Endodermal cell (in vitro differentiated cells): ENCODE results near the gene SPARCL1. TPM values are rescaled to one million over a fixed set of nuclear protein-coding genes. Genes with fewer than 3 reads are reported as not detected.

Experiments
- DNase-seq: peaks from one replicate; pipeline ENCODE4 v3.0.0-alpha.2; 2017
- H3K27ac ChIP-seq: 2 replicates; pipeline ENCODE4 v1.5.1; 2013; ENCODE audit warnings: mild to moderate bottlenecking, low read depth, low read length, moderate library complexity
- H3K27me3 ChIP-seq: 2 replicates; pipeline ENCODE4 v1.6.1; 2013; ENCODE audit warnings: mild to moderate bottlenecking, low read length, moderate library complexity; ENCODE audit not compliant: insufficient read depth, control insufficient read depth, poor library complexity, severe bottlenecking
- H3K36me3 ChIP-seq: 2 replicates; pipeline ENCODE4 v1.7.0; 2013; ENCODE audit warnings: mild to moderate bottlenecking, low read length, moderate library complexity; ENCODE audit not compliant: control insufficient read depth, insufficient read depth
- H3K4me1 ChIP-seq: one replicate; pipeline ENCODE4 v1.7.0; 2013; ENCODE audit warnings: low read length; ENCODE audit not compliant: control insufficient read depth, insufficient read depth
- H3K4me3 ChIP-seq: 2 replicates; pipeline ENCODE4 v1.5.1; 2013; ENCODE audit warnings: mild to moderate bottlenecking, low read length, moderate library complexity
- H3K9ac ChIP-seq: 2 replicates; pipeline ENCODE4 v1.6.1; 2013; ENCODE audit warnings: mild to moderate bottlenecking, low read length, moderate library complexity; ENCODE audit not compliant: poor library complexity, severe bottlenecking; ENCODE audit errors: extremely low read depth
- H3K9me3 ChIP-seq: 2 replicates; pipeline ENCODE4 v1.6.1; 2013; ENCODE audit warnings: mild to moderate bottlenecking, low read length, moderate library complexity; ENCODE audit not compliant: control insufficient read depth
- H3K27ac Mint-ChIP-seq: 2 replicates; pipeline ENCODE4 v1.8.0; 2020; ENCODE audit warnings: mixed read lengths
- H3K27me3 Mint-ChIP-seq: 2 replicates; pipeline ENCODE4 v1.8.0; 2021; ENCODE audit warnings: mild to moderate bottlenecking, mixed read lengths; ENCODE audit not compliant: insufficient read depth
- H3K36me3 Mint-ChIP-seq: 2 replicates; pipeline ENCODE4 v1.8.0; 2020; ENCODE audit warnings: low read depth, mixed read lengths
- H3K4me1 Mint-ChIP-seq: 2 replicates; pipeline ENCODE4 v1.8.0; 2020; ENCODE audit warnings: mixed read lengths
- H3K4me3 Mint-ChIP-seq: 2 replicates; pipeline ENCODE4 v1.8.0; 2020; ENCODE audit warnings: mild to moderate bottlenecking, moderate library complexity, mixed read lengths
- H3K9me3 Mint-ChIP-seq: 2 replicates; pipeline ENCODE4 v1.8.0; 2020; ENCODE audit warnings: mild to moderate bottlenecking, mixed read lengths
- CTCF ChIP-seq: fragments of 200-600 bp; sonication (generic); conservative IDR thresholded peaks from 2 replicates; pipeline ENCODE4 v1.5.0; 2021; ENCODE audit warnings: antibody characterized with exemption, mild to moderate bottlenecking
- WGBS, 2 experiments: methylation state at CpG; one replicate each; pipeline versions ENCODE4 v1.1.5 to v1.1.7; 2013; ENCODE audit warnings: missing lambda C conversion rate in 2 of 2, mixed read lengths in 1 of 2; ENCODE audit not compliant: insufficient coverage in 1 of 2, insufficient read length in 1 of 2; 5-methylcytosine and 5-hydroxymethylcytosine counted together
- total RNA-seq, 2 donors: library from RNA; stranded (reverse); fragmentation: NEBNext Ultra II Directional in 1 of 2; extraction: Animal tissue kit (Norgen Biotek cat#: 25700) in 1 of 2; gene quantifications; 2 replicates in 1 of 2; 3 replicates in 1 of 2; pipeline ENCODE4 v1.2.1, GENCODE V29; 2021

The SPARCL1 gene
- total RNA-seq, 2 donors from 2014 or later: 0.26 to 1.0 TPM

GRCh38 chr4:87566276-87566675, 37.1 kb upstream of the SPARCL1 start:
- Mint-ChIP-seq H3K9me3 (peaks cover 2% of the 10 kb centered on the region), H3K4me1 (peaks cover 15% of the 10 kb centered on the region), H3K4me3 (no peak overlapping the region)

GRCh38 chr4:87565746-87566145, 36.6 kb upstream of the SPARCL1 start:
- H3K9me3 ChIP-seq: no peaks in the 10 kb centered on the region
- Mint-ChIP-seq H3K27me3 (no peaks in the 10 kb centered on the region), H3K27ac (peak overlapping the region; percentile 13), H3K4me1 (peaks cover 15% of the 10 kb centered on the region), H3K36me3 (no peaks in the 10 kb centered on the region), H3K4me3 (no peak overlapping the region), H3K9me3 (peaks cover 2% of the 10 kb centered on the region)
- H3K4me1 ChIP-seq: peaks cover 4% of the 10 kb centered on the region
- no peak overlapping the region for H3K9ac ChIP-seq
- no peak for TF ChIP-seq CTCF
- H3K36me3 ChIP-seq: no peaks in the 10 kb centered on the region
- no peak overlapping the region for H3K27ac ChIP-seq
- 86 to 89% methylated on average over 4 of the region's 4 CpGs for WGBS, 2 experiments
- H3K4me3 ChIP-seq: no peak overlapping the region
- DNase-seq: no peak
- no peaks in the 10 kb centered on the region for H3K27me3 ChIP-seq

More at GRCh38 chr4:87566276-87566675, 37.1 kb upstream of the SPARCL1 start:
- H3K27ac Mint-ChIP-seq: peak overlapping the region; percentile 13
- Histone ChIP-seq H3K27me3 (no peaks in the 10 kb centered on the region), H3K27ac (no peak overlapping the region), H3K4me1 (peaks cover 4% of the 10 kb centered on the region), H3K9me3 (no peaks in the 10 kb centered on the region), H3K9ac (no peak overlapping the region), H3K4me3 (no peak overlapping the region), H3K36me3 (no peaks in the 10 kb centered on the region)
- no peak for TF ChIP-seq CTCF
- WGBS, 2 experiments: 67 to 100% methylated on average over 1 to 2 of the region's 2 CpGs
- DNase-seq: no peak
- H3K27me3 Mint-ChIP-seq: no peaks in the 10 kb centered on the region
- H3K36me3 Mint-ChIP-seq: no peaks in the 10 kb centered on the region

GRCh38 chr4:87560802-87561201, 31.6 kb upstream of the SPARCL1 start:
- Histone ChIP-seq H3K4me1 (peaks cover 2% of the 10 kb centered on the region), H3K9me3 (no peaks in the 10 kb centered on the region), H3K4me3 (no peak overlapping the region), H3K36me3 (no peaks in the 10 kb centered on the region), H3K27me3 (no peaks in the 10 kb centered on the region), H3K27ac (no peak overlapping the region), H3K9ac (no peak overlapping the region)
- no peak for TF ChIP-seq CTCF
- no peaks in the 10 kb centered on the region for H3K9me3 Mint-ChIP-seq
- DNase-seq: no peak
- no peak overlapping the region for H3K27ac Mint-ChIP-seq
- H3K27me3 Mint-ChIP-seq: no peaks in the 10 kb centered on the region
- 96 to 100% methylated on average over 2 of the region's 2 CpGs for WGBS, 2 experiments
- H3K4me1 Mint-ChIP-seq: peaks cover 3% of the 10 kb centered on the region
- no peak overlapping the region for H3K4me3 Mint-ChIP-seq
- H3K36me3 Mint-ChIP-seq: no peaks in the 10 kb centered on the region
